Activated T-cell treated with anti-CD3 and anti-CD28 coated beads, Interleukin-2, amount 50 U/mL, for 72 hours (primary cell): ENCODE data around the gene APBA1. TPM values are rescaled to one million over a fixed set of nuclear protein-coding genes. Genes with fewer than 3 reads are reported as not detected.

Source experiments
- ATAC-seq, 2 donors: fragments of 150-1000 bp; cut with Tn5 transposase; replicated peaks in 1 of 2; 2 replicates each; pipeline ENCODE4 v1.10.0; 2021; ENCODE audit warnings: moderate library complexity in 2 of 2, mild to moderate bottlenecking in 1 of 2
- DNase-seq, 2 donors: peaks; one replicate each; pipeline ENCODE4 v3.0.0; 2021 to 2022; ENCODE audit warnings: mixed read lengths in 1 of 2
- H3K27ac Mint-ChIP-seq: one replicate; pipeline ENCODE4 v1.8.0; 2022; ENCODE audit warnings: mild to moderate bottlenecking, moderate library complexity, mixed read lengths
- H3K27me3 Mint-ChIP-seq: one replicate; pipeline ENCODE4 v1.8.0; 2022; ENCODE audit warnings: low read depth, mixed read lengths
- H3K36me3 Mint-ChIP-seq, 2 donors: one replicate each; pipeline ENCODE4 v1.8.0; 2022; ENCODE audit warnings: mixed read lengths in 2 of 2, mild to moderate bottlenecking in 1 of 2; ENCODE audit not compliant: insufficient read depth in 2 of 2
- H3K4me1 Mint-ChIP-seq: one replicate; pipeline ENCODE4 v1.8.0; 2022; ENCODE audit warnings: low read depth, mixed read lengths
- H3K4me3 Mint-ChIP-seq, 2 donors: one replicate each; pipeline ENCODE4 v1.8.0; 2022; ENCODE audit warnings: mild to moderate bottlenecking in 2 of 2, mixed read lengths in 2 of 2, moderate library complexity in 2 of 2
- H3K9me3 Mint-ChIP-seq, 2 donors: one replicate each; pipeline ENCODE4 v1.8.0; 2022; ENCODE audit warnings: mixed read lengths in 2 of 2
- total RNA-seq, 2 donors: library from RNA; stranded (reverse); gene quantifications; one replicate each; pipeline ENCODE4 v1.2.3, GENCODE V29; 2022

The APBA1 gene
- total RNA-seq, 2 donors from 2014 or later = 0.74 to 1.2 TPM

GRCh38 chr9:69647804-69648203 is 24.4 kb downstream of the APBA1 start:
- ATAC-seq = no peak
- Mint-ChIP-seq H3K27ac (no peak overlapping the region), H3K27me3 (peaks cover 7% of the 10 kb centered on the region), H3K36me3 (no peaks in the 10 kb centered on the region), H3K9me3 (no peaks in the 10 kb centered on the region), H3K4me1 (no peaks in the 10 kb centered on the region), H3K4me3 (no peak overlapping the region)
- no peak for DNase-seq

GRCh38 chr9:69646810-69647209 is 25.4 kb downstream of the APBA1 start:
- ATAC-seq = no peak
- Mint-ChIP-seq H3K4me3 (no peak overlapping the region), H3K9me3 (no peaks in the 10 kb centered on the region), H3K27me3 (peaks cover 7% of the 10 kb centered on the region), H3K36me3 (no peaks in the 10 kb centered on the region), H3K27ac (no peak overlapping the region), H3K4me1 (no peaks in the 10 kb centered on the region)
- DNase-seq = no peak

GRCh38 chr9:69645488-69645887 is 26.7 kb downstream of the APBA1 start:
- ATAC-seq (no peak), DNase-seq (no peak)
- no peaks in the 10 kb centered on the region for H3K9me3 Mint-ChIP-seq
- no peak overlapping the region for H3K27ac Mint-ChIP-seq
- H3K4me1 Mint-ChIP-seq = no peaks in the 10 kb centered on the region
- peaks cover 11% of the 10 kb centered on the region for H3K27me3 Mint-ChIP-seq
- no peaks in the 10 kb centered on the region for H3K36me3 Mint-ChIP-seq
- H3K4me3 Mint-ChIP-seq = no peak overlapping the region

- no peak for DNase-seq
- no peak overlapping the region for H3K4me3 Mint-ChIP-seq
- H3K4me1 Mint-ChIP-seq = no peaks in the 10 kb centered on the region
- H3K27ac Mint-ChIP-seq = no peak overlapping the region
- no peaks in the 10 kb centered on the region for H3K36me3 Mint-ChIP-seq
- no peaks in the 10 kb centered on the region for H3K9me3 Mint-ChIP-seq
- ATAC-seq = no peak
- peaks cover 6% of the 10 kb centered on the region for H3K27me3 Mint-ChIP-seq
Measured at GRCh38 chr9:69643098-69643497, 29.1 kb downstream of the APBA1 start.

GRCh38 chr9:69637817-69638200 is 34.4 kb downstream of the APBA1 start:
- DNase-seq = no peak
- Mint-ChIP-seq H3K4me3 (no peak overlapping the region), H3K4me1 (no peaks in the 10 kb centered on the region), H3K27ac (no peak overlapping the region), H3K36me3 (no peaks in the 10 kb centered on the region), H3K9me3 (peaks cover 0 to 1% of the 10 kb centered on the region in 2 donors), H3K27me3 (peaks cover 34% of the 10 kb centered on the region)
- ATAC-seq = no peak

- H3K27ac Mint-ChIP-seq = no peak overlapping the region
- peaks cover 0 to 1% of the 10 kb centered on the region in 2 donors for H3K9me3 Mint-ChIP-seq
- no peak for DNase-seq
- ATAC-seq = no peak
- peaks cover 36% of the 10 kb centered on the region for H3K27me3 Mint-ChIP-seq
- H3K4me1 Mint-ChIP-seq = no peaks in the 10 kb centered on the region
- H3K36me3 Mint-ChIP-seq = no peaks in the 10 kb centered on the region
- H3K4me3 Mint-ChIP-seq = no peak overlapping the region
Measured at GRCh38 chr9:69637193-69637816, 34.9 kb downstream of the APBA1 start.

- no peaks in the 10 kb centered on the region for H3K36me3 Mint-ChIP-seq
- H3K27me3 Mint-ChIP-seq = peaks cover 30% of the 10 kb centered on the region
- no peak for ATAC-seq
- H3K4me1 Mint-ChIP-seq = no peaks in the 10 kb centered on the region
- H3K4me3 Mint-ChIP-seq = no peak overlapping the region
- no peak for DNase-seq
- H3K27ac Mint-ChIP-seq = no peak overlapping the region
- peaks cover 1 to 2% of the 10 kb centered on the region in 2 donors for H3K9me3 Mint-ChIP-seq
Measured at GRCh38 chr9:69633716-69634115, 38.5 kb downstream of the APBA1 start.

- Mint-ChIP-seq H3K4me3 (no peak overlapping the region), H3K4me1 (no peaks in the 10 kb centered on the region), H3K9me3 (peaks cover 1 to 2% of the 10 kb centered on the region in 2 donors), H3K27ac (no peak overlapping the region), H3K27me3 (peaks cover 31% of the 10 kb centered on the region), H3K36me3 (no peaks in the 10 kb centered on the region)
- DNase-seq (no peak), ATAC-seq (no peak)
Measured at GRCh38 chr9:69632768-69633167, 39.4 kb downstream of the APBA1 start.

GRCh38 chr9:69627281-69627680 is 44.9 kb downstream of the APBA1 start:
- DNase-seq (no peak), ATAC-seq (no peak)
- H3K9me3 Mint-ChIP-seq = peaks cover 0 to 2% of the 10 kb centered on the region in 2 donors
- no peak overlapping the region for H3K27ac Mint-ChIP-seq
- H3K4me3 Mint-ChIP-seq = no peak overlapping the region
- H3K4me1 Mint-ChIP-seq = no peaks in the 10 kb centered on the region
- peaks cover 12% of the 10 kb centered on the region for H3K27me3 Mint-ChIP-seq
- H3K36me3 Mint-ChIP-seq = no peaks in the 10 kb centered on the region

GRCh38 chr9:69623276-69623675 is 48.9 kb downstream of the APBA1 start:
- H3K27me3 Mint-ChIP-seq = peaks cover 12% of the 10 kb centered on the region
- H3K36me3 Mint-ChIP-seq = no peaks in the 10 kb centered on the region
- no peak overlapping the region for H3K27ac Mint-ChIP-seq
- DNase-seq (no peak), ATAC-seq (no peak)
- H3K4me3 Mint-ChIP-seq = no peak overlapping the region
- H3K4me1 Mint-ChIP-seq = no peaks in the 10 kb centered on the region
- H3K9me3 Mint-ChIP-seq = peaks cover under 1 to 2% of the 10 kb centered on the region in 2 donors

- no peak overlapping the region for H3K27ac Mint-ChIP-seq
- no peaks in the 10 kb centered on the region for H3K4me1 Mint-ChIP-seq
- DNase-seq (no peak), ATAC-seq (no peak)
- H3K4me3 Mint-ChIP-seq = no peak overlapping the region
- H3K9me3 Mint-ChIP-seq = peaks cover 2 to 3% of the 10 kb centered on the region in 2 donors
- peaks cover 10% of the 10 kb centered on the region for H3K27me3 Mint-ChIP-seq
- no peaks in the 10 kb centered on the region for H3K36me3 Mint-ChIP-seq
Measured at GRCh38 chr9:69622676-69623075, 49.5 kb downstream of the APBA1 start.

GRCh38 chr9:69621730-69622460 is 50.3 kb downstream of the APBA1 start:
- Mint-ChIP-seq H3K27me3 (peaks cover 7% of the 10 kb centered on the region), H3K36me3 (no peaks in the 10 kb centered on the region), H3K4me3 (no peak overlapping the region), H3K9me3 (peaks cover 2 to 3% of the 10 kb centered on the region in 2 donors), H3K27ac (no peak overlapping the region), H3K4me1 (no peaks in the 10 kb centered on the region)
- DNase-seq (no peak), ATAC-seq (no peak)

GRCh38 chr9:69620731-69621130 is 51.4 kb downstream of the APBA1 start:
- Mint-ChIP-seq H3K27me3 (no peaks in the 10 kb centered on the region), H3K27ac (no peak overlapping the region), H3K4me1 (no peaks in the 10 kb centered on the region), H3K4me3 (no peak overlapping the region), H3K9me3 (peaks cover 2 to 3% of the 10 kb centered on the region in 2 donors), H3K36me3 (no peaks in the 10 kb centered on the region)
- DNase-seq (no peak), ATAC-seq (no peak)

- H3K4me3 Mint-ChIP-seq = no peak overlapping the region
- H3K9me3 Mint-ChIP-seq = peaks cover 2 to 3% of the 10 kb centered on the region in 2 donors
- ATAC-seq (no peak), DNase-seq (no peak)
- no peaks in the 10 kb centered on the region for H3K27me3 Mint-ChIP-seq
- no peaks in the 10 kb centered on the region for H3K36me3 Mint-ChIP-seq
- H3K4me1 Mint-ChIP-seq = no peaks in the 10 kb centered on the region
- no peak overlapping the region for H3K27ac Mint-ChIP-seq
Measured at GRCh38 chr9:69619233-69619632, 52.9 kb downstream of the APBA1 start.
